IMR-90 (cell line): ENCODE data around the gene ADISSP. TPM values are rescaled to one million over a fixed set of nuclear protein-coding genes. Genes with fewer than 3 reads are reported as not detected.

Source experiments
- ATAC-seq: fragments of 200-7000 bp; cut with Tn5 transposase; 2 replicates; pipeline ENCODE4 v1.9.1; 2020; ENCODE audit warnings: low read depth, mild to moderate bottlenecking, moderate library complexity
- BruUV-seq: library from RNA; stranded (reverse); fragments of 400-500 nt; replicated peaks from 2 replicates; lab custom pipeline; 2021; lab: Mats Ljungman, UMichigan
- CTCF ChIA-PET: fragments of 300-600 bp; formaldehyde crosslinking; extraction: SDS; loops from one replicate; lab custom pipeline; 2021; ENCODE audit warnings: antibody characterized with exemption; lab: Yijun Ruan, JAX
- POLR2A ChIA-PET: fragments of 300-600 bp; sonication (Branson Sonifier 250); formaldehyde crosslinking; loops from one replicate; lab custom pipeline; 2022; ENCODE audit warnings: antibody characterized with exemption; ENCODE audit not compliant: unreplicated experiment; lab: Charles Lee
- DNase-seq: peaks from one replicate; pipeline ENCODE4 v3.0.0; 2013
- H2AFZ ChIP-seq: replicated peaks from 2 replicates; pipeline ENCODE3; 2013; ENCODE audit warnings: low read length, mild to moderate bottlenecking; ENCODE audit not compliant: poor library complexity
- H2AK5ac ChIP-seq: 2 replicates; pipeline ENCODE4 v1.6.1; 2013; ENCODE audit warnings: low read depth, low read length, inconsistent platforms
- H2AK9ac ChIP-seq: replicated peaks from 2 replicates; pipeline ENCODE3; 2013; ENCODE audit warnings: mild to moderate bottlenecking, low read depth, low read length, moderate library complexity; ENCODE audit not compliant: poor library complexity
- H2BK120ac ChIP-seq: 2 replicates; pipeline ENCODE4 v1.6.1; 2013; ENCODE audit warnings: low read depth, low read length, inconsistent platforms
- H2BK15ac ChIP-seq: 3 replicates; pipeline ENCODE4 v1.6.1; 2013; ENCODE audit warnings: low read depth, low read length, inconsistent platforms
- H2BK20ac ChIP-seq: 2 replicates; pipeline ENCODE4 v1.6.1; 2013; ENCODE audit warnings: low read depth, mild to moderate bottlenecking, inconsistent platforms, low read length, moderate library complexity
- H2BK5ac ChIP-seq: 2 replicates; pipeline ENCODE4 v1.6.1; 2013; ENCODE audit warnings: mild to moderate bottlenecking, low read depth, low read length, inconsistent platforms; ENCODE audit not compliant: poor library complexity, severe bottlenecking
- H3K14ac ChIP-seq: replicated peaks from 2 replicates; pipeline ENCODE4 v1.6.1; 2013; ENCODE audit warnings: low read depth, low read length, inconsistent platforms
- H3K18ac ChIP-seq: 2 replicates; pipeline ENCODE4 v1.6.1; 2013; ENCODE audit warnings: low read depth, low read length, control low read depth
- H3K23ac ChIP-seq: 2 replicates; pipeline ENCODE4 v1.6.1; 2013; ENCODE audit warnings: low read depth, low read length, inconsistent platforms
- H3K27ac ChIP-seq: 2 replicates; pipeline ENCODE4 v1.5.1; 2013; ENCODE audit warnings: mild to moderate bottlenecking, control low read depth, low read length; ENCODE audit not compliant: insufficient read depth
- H3K27me3 ChIP-seq: 2 replicates; pipeline ENCODE4 v1.6.1; 2013; ENCODE audit warnings: low read length; ENCODE audit not compliant: control insufficient read depth, insufficient read depth
- H3K36me3 ChIP-seq: 2 replicates; pipeline ENCODE4 v1.6.1; 2013; ENCODE audit warnings: low read length, mixed read lengths; ENCODE audit not compliant: control insufficient read depth, insufficient read depth
- H3K4ac ChIP-seq: 2 replicates; pipeline ENCODE4 v1.6.1; 2013; ENCODE audit warnings: low read depth, low read length, inconsistent platforms
- H3K4me1 ChIP-seq: 2 replicates; pipeline ENCODE4 v1.6.1; 2013; ENCODE audit warnings: low read length, mixed read lengths; ENCODE audit not compliant: control insufficient read depth, insufficient read depth
- H3K4me2 ChIP-seq: 2 replicates; pipeline ENCODE4 v1.6.1; 2013; ENCODE audit warnings: low read depth, mild to moderate bottlenecking, control low read depth, low read length, moderate library complexity
- H3K4me3 ChIP-seq: 2 replicates; pipeline ENCODE4 v1.5.1; 2013; ENCODE audit warnings: low read depth, mild to moderate bottlenecking, control low read depth, low read length, moderate library complexity; ENCODE audit not compliant: insufficient read depth
- H3K56ac ChIP-seq: 2 replicates; pipeline ENCODE4 v1.6.1; 2013; ENCODE audit warnings: low read length, inconsistent platforms; ENCODE audit not compliant: insufficient read depth; ENCODE audit errors: extremely low read depth
- H3K79me1 ChIP-seq, 2 experiments: 2 replicates each; pipeline ENCODE4 v1.6.1; 2013; ENCODE audit warnings: low read length in 2 of 2, inconsistent platforms in 1 of 2, low read depth in 1 of 2
- H3K9ac ChIP-seq: 2 replicates; pipeline ENCODE4 v1.6.1; 2013; ENCODE audit warnings: low read depth, low read length, control low read depth
- H3K9me1 ChIP-seq: 2 replicates; pipeline ENCODE4 v1.6.1; 2013; ENCODE audit warnings: low read length, inconsistent platforms; ENCODE audit not compliant: insufficient read depth
- H3K9me3 ChIP-seq: 2 replicates; pipeline ENCODE4 v1.6.1; 2013; ENCODE audit warnings: low read length; ENCODE audit not compliant: control insufficient read depth, insufficient read depth
- H4K20me1 ChIP-seq: 2 replicates; pipeline ENCODE4 v1.6.1; 2013; ENCODE audit warnings: low read length, inconsistent platforms; ENCODE audit not compliant: insufficient read depth
- H4K5ac ChIP-seq: 2 replicates; pipeline ENCODE4 v1.6.1; 2013; ENCODE audit warnings: mild to moderate bottlenecking, low read depth, low read length, control low read depth
- H4K8ac ChIP-seq, 2 experiments: 2 replicates each; pipeline ENCODE4 v1.6.1; 2013; ENCODE audit warnings: low read depth in 2 of 2, low read length in 2 of 2, control low read depth in 1 of 2, inconsistent platforms in 1 of 2
- H4K91ac ChIP-seq: 2 replicates; pipeline ENCODE4 v1.6.1; 2013; ENCODE audit warnings: low read depth, low read length, inconsistent platforms; ENCODE audit not compliant: insufficient read depth
- CEBPB ChIP-seq: IDR thresholded peaks from 2 replicates; pipeline ENCODE4 v1.6.1; 2012; ENCODE audit warnings: low read depth, low read length, improper control_type of control experiment
- CTCF ChIP-seq: conservative IDR thresholded peaks from 2 replicates; pipeline ENCODE4 v1.5.1; 2012; ENCODE audit warnings: mild to moderate bottlenecking, low read depth, low read length, improper control_type of control experiment
- ELK1 ChIP-seq: fragments of 150-350 bp; IDR thresholded peaks from 2 replicates; pipeline ENCODE4 v1.6.1; 2016; ENCODE audit warnings: low read depth, mild to moderate bottlenecking, low read length, moderate library complexity, borderline replicate concordance
- FOS ChIP-seq: fragments of 150-350 bp; IDR thresholded peaks from 2 replicates; pipeline ENCODE4 v1.6.1; 2016; ENCODE audit warnings: low read depth, low read length
- RAD21 ChIP-seq: IDR thresholded peaks from 2 replicates; pipeline ENCODE4 v1.6.1; 2012; ENCODE audit warnings: low read length, improper control_type of control experiment
- RCOR1 ChIP-seq: IDR thresholded peaks from 2 replicates; pipeline ENCODE4 v1.6.1; 2012; ENCODE audit warnings: mild to moderate bottlenecking, low read length, improper control_type of control experiment; ENCODE audit not compliant: insufficient replicate concordance
- RFX5 ChIP-seq: IDR thresholded peaks from 2 replicates; pipeline ENCODE4 v1.8.0; 2012; ENCODE audit warnings: low read depth, mild to moderate bottlenecking, low read length, moderate library complexity
- WGBS, 2 experiments: methylation state at CpG; one replicate each; pipeline versions ENCODE4 v1.1.5 to v1.1.7; 2013; ENCODE audit warnings: missing lambda C conversion rate in 2 of 2; ENCODE audit not compliant: insufficient read length in 1 of 2; ENCODE audit errors: extremely low coverage in 2 of 2; 5-methylcytosine and 5-hydroxymethylcytosine counted together
- dilution Hi-C: fragments of 300-500 bp; cut with HindIII; formaldehyde crosslinking; loops from one replicate; pipeline ENCODE4 v1.14.3; 2018; ENCODE audit warnings: low sequenced_read_pairs; ENCODE audit not compliant: unreplicated experiment
- in situ Hi-C: fragments of 300-500 bp; cut with MboI; formaldehyde crosslinking; loops from 3 replicates; pipeline ENCODE4 v1.14.3; 2019; ENCODE audit warnings: low sequenced_read_pairs, inconsistent platforms, mixed read lengths
- intact Hi-C: fragments of 100-400 bp; cut with micrococcal nuclease; formaldehyde crosslinking; loops from 2 replicates; pipeline ENCODE4 v1.10.0; 2022
- polyA plus RNA-seq, 3 experiments: library from polyadenylated mRNA; depleted of rRNA; stranded (reverse); fragments of >200 nt; gene quantifications; 2 replicates each; pipeline ENCODE4 v1.2.3, GENCODE V29; 2012; ENCODE audit warnings: low replicate concordance in 1 of 3
- total RNA-seq: library from RNA; depleted of rRNA; stranded (reverse); fragments of >200 nt; gene quantifications from 2 replicates; pipeline ENCODE4 v1.2.3, GENCODE V29; 2012

The ADISSP gene
- total and polyA plus RNA-seq, 2 of the 4 experiments (the other 2 are of a cell fraction), result 31.9 to 58.2 TPM

- POLR2A ChIA-PET, result no interaction called here
Observed at GRCh38 chr20:3812975-3813847, 45.7 kb upstream of the ADISSP start.

More at GRCh38 chr20:3812975-3813847, 45.7 kb upstream of the ADISSP start:
- DNase-seq (no peak), ATAC-seq (no peak)
- H3K23ac ChIP-seq, result peak overlapping the region; percentile 35; the same call in 1 of the 2 replicates
- H3K4ac ChIP-seq, result peak overlapping the region; percentile 91
- H3K27me3 ChIP-seq, result no peaks in the 10 kb centered on the region
- H2AK9ac ChIP-seq, result peak overlapping the region; percentile 3
- H3K14ac ChIP-seq, result peak overlapping the region; percentile 53; the same call in 1 of the 2 replicates
- peaks cover 4 to 26% of the 10 kb centered on the region in 2 experiments; a peak in 3 of 4 replicates for H3K79me1 ChIP-seq
- intact Hi-C loops (loop anchor here (2.0 kb wide), 1 partner anchor 14 kb away; no protein-coding TSS in a partner anchor), in situ Hi-C loops (no loop called here), dilution Hi-C loops (no loop called here)
- BruUV-seq, result no TSS peak
- peaks cover 12% of the 10 kb centered on the region for H3K9me1 ChIP-seq
- no peak overlapping the region for H3K9ac ChIP-seq
- peaks cover 14% of the 10 kb centered on the region for H3K4me1 ChIP-seq
- H3K27ac ChIP-seq, result peak overlapping the region; percentile 47; the same call in 1 of the 2 replicates
- H2BK20ac ChIP-seq, result peak overlapping the region; percentile 52
- peak overlapping the region; percentile 40 to 81; a peak in 3 of 4 replicates for H4K8ac ChIP-seq
- peak overlapping the region; percentile 98 for H2AK5ac ChIP-seq
- H4K91ac ChIP-seq, result peak overlapping the region; percentile 79
- no peaks in the 10 kb centered on the region for H3K9me3 ChIP-seq
- TF ChIP-seq CTCF (no peak), CEBPB (no peak), RAD21 (no peak), RCOR1 (no peak), ELK1 (no peak), FOS (no peak), RFX5 (no peak)
- 92% methylated on average over 5 of the region's 8 CpGs; no CpG with 5 or more reads in 1 of the 2 experiments for WGBS, 2 experiments
- H3K36me3 ChIP-seq, result no peaks in the 10 kb centered on the region
- H2BK15ac ChIP-seq, result peak overlapping the region; percentile 88; the same call in 2 of the 3 replicates
- peak overlapping the region; percentile 28; the same call in 1 of the 2 replicates for H3K56ac ChIP-seq
- CTCF ChIA-PET, result no interaction called here
- H2BK120ac ChIP-seq, result peak overlapping the region; percentile 62
- H2BK5ac ChIP-seq, result peak overlapping the region; percentile 70
- H2AFZ ChIP-seq, result peak overlapping the region; percentile 63
- no peak overlapping the region for H3K4me3 ChIP-seq
- no peak overlapping the region for H3K4me2 ChIP-seq
- no peaks in the 10 kb centered on the region for H4K20me1 ChIP-seq
- peak overlapping the region; percentile 69 for H4K5ac ChIP-seq
- H3K18ac ChIP-seq, result peak overlapping the region; percentile 60
